SU-DHL-6 (cell line): ENCODE data around the gene SORCS2.

Source experiments
- H2AFZ ChIP-seq: fragments of 200-600 bp; sonication (generic); 2 replicates; pipeline ENCODE4 v1.6.1; 2014; ENCODE audit warnings: low read depth, mild to moderate bottlenecking, moderate library complexity, mixed read lengths, antibody characterized with exemption, low read length; ENCODE audit not compliant: severe bottlenecking
- H3F3A ChIP-seq: fragments of 200-600 bp; shearing (Covaris generic); 2 replicates; pipeline ENCODE4 v1.6.0; 2016; ENCODE audit warnings: antibody characterized with exemption, mild to moderate bottlenecking; ENCODE audit not compliant: insufficient read depth
- H3K27ac ChIP-seq: fragments of 200-600 bp; sonication (generic); 2 replicates; pipeline ENCODE4 v1.5.1; 2016; ENCODE audit warnings: low read depth, mild to moderate bottlenecking, low read length, moderate library complexity, mixed read lengths
- H3K27me3 ChIP-seq: fragments of 200-600 bp; sonication (generic), shearing (Covaris generic); 2 replicates; pipeline ENCODE4 v1.6.0; 2014; ENCODE audit warnings: mild to moderate bottlenecking, low read length
- H3K36me3 ChIP-seq: fragments of 200-600 bp; sonication (generic); 2 replicates; pipeline ENCODE4 v1.6.1; 2014; ENCODE audit warnings: mild to moderate bottlenecking, low read length, mixed read lengths
- H3K4me2 ChIP-seq: fragments of 300-600, 200-600 bp; shearing (Covaris generic), sonication (generic); 2 replicates; pipeline ENCODE4 v1.6.0; 2014; ENCODE audit warnings: low read length, low read depth, mild to moderate bottlenecking; ENCODE audit not compliant: poor library complexity, severe bottlenecking
- H3K4me3 ChIP-seq: fragments of 200-600 bp; sonication (generic); 2 replicates; pipeline ENCODE4 v1.5.1; 2014; ENCODE audit warnings: antibody characterized with exemption, low read length, mild to moderate bottlenecking, mixed read lengths; ENCODE audit not compliant: insufficient read depth, poor library complexity, severe bottlenecking
- H3K79me2 ChIP-seq: fragments of 200-600 bp; sonication (generic); 2 replicates; pipeline ENCODE4 v1.6.1; 2014; ENCODE audit warnings: mild to moderate bottlenecking, low read length, moderate library complexity; ENCODE audit not compliant: insufficient read depth
- H3K9ac ChIP-seq: fragments of 200-600 bp; sonication (generic); 2 replicates; pipeline ENCODE4 v1.7.0; 2014; ENCODE audit warnings: mild to moderate bottlenecking, low read length
- H3K9me2 ChIP-seq: fragments of 200-600 bp; sonication (generic); replicated peaks from 2 replicates; pipeline ENCODE4 v1.6.1; 2014; ENCODE audit warnings: low read length; ENCODE audit not compliant: insufficient read depth
- H3K9me3 ChIP-seq: fragments of 200-600 bp; sonication (generic); 2 replicates; pipeline ENCODE4 v1.6.1; 2014; ENCODE audit warnings: low read length, mixed read lengths; ENCODE audit not compliant: insufficient read depth
- H4K20me1 ChIP-seq: fragments of 200-600 bp; sonication (generic); 2 replicates; pipeline ENCODE4 v1.6.1; 2014; ENCODE audit warnings: low read depth, mild to moderate bottlenecking, antibody characterized with exemption, low read length, moderate library complexity, mixed read lengths
- CTCF ChIP-seq: fragments of 200-600 bp; sonication (generic); IDR thresholded peaks from one replicate; pipeline ENCODE4 v1.5.1; 2017; ENCODE audit warnings: antibody characterized with exemption, mild to moderate bottlenecking, low read length, moderate library complexity; ENCODE audit not compliant: insufficient read depth, poor library complexity, severe bottlenecking
- EZH2phosphoT487 ChIP-seq: fragments of 200-600 bp; sonication (generic), shearing (Covaris generic); conservative IDR thresholded peaks from 2 replicates; pipeline ENCODE4 v1.6.1; 2018; ENCODE audit warnings: mild to moderate bottlenecking, antibody characterized with exemption, low read length, moderate library complexity, mixed read lengths

The SORCS2 gene

GRCh38 chr4:7571001-7571400 is 378.7 kb downstream of the SORCS2 start:
- no peak overlapping the region for H3K27ac ChIP-seq
- no peaks in the 10 kb centered on the region for H3K27me3 ChIP-seq
- no peaks in the 10 kb centered on the region for H3K36me3 ChIP-seq
- H3K4me2 ChIP-seq = no peak overlapping the region
- 0 out of 2 replicates have a peak, but pooled peaks cover 2% of the 10 kb centered on the region for H3K9me3 ChIP-seq
- no peaks in the 10 kb centered on the region for H3K79me2 ChIP-seq
- no peaks in the 10 kb centered on the region for H4K20me1 ChIP-seq
- TF ChIP-seq CTCF = no peak
- no peak for TF ChIP-seq EZH2phosphoT487
- H3K9me2 ChIP-seq = no peaks in the 10 kb centered on the region
- H3K4me3 ChIP-seq = no peak overlapping the region
- H3K9ac ChIP-seq = no peak overlapping the region
- H3F3A ChIP-seq = no peaks in the 10 kb centered on the region
- H2AFZ ChIP-seq = no peak overlapping the region

GRCh38 chr4:7571701-7572100 is 379.4 kb downstream of the SORCS2 start:
- Histone ChIP-seq H3K9me2 (no peaks in the 10 kb centered on the region), H3K27ac (no peak overlapping the region), H2AFZ (no peak overlapping the region), H3K4me2 (no peak overlapping the region), H4K20me1 (no peaks in the 10 kb centered on the region), H3K9ac (no peak overlapping the region), H3K79me2 (no peaks in the 10 kb centered on the region), H3K9me3 (peaks cover 8% of the 10 kb centered on the region; the same call in 1 of the 2 replicates), H3K36me3 (no peaks in the 10 kb centered on the region), H3K4me3 (no peak overlapping the region), H3K27me3 (no peaks in the 10 kb centered on the region), H3F3A (no peaks in the 10 kb centered on the region)
- TF ChIP-seq EZH2phosphoT487 (no peak), CTCF (no peak)

GRCh38 chr4:7572894-7573293 is 380.6 kb downstream of the SORCS2 start:
- H3K79me2 ChIP-seq = no peaks in the 10 kb centered on the region
- H3K4me3 ChIP-seq = no peak overlapping the region
- no peak overlapping the region for H3K4me2 ChIP-seq
- H3K9ac ChIP-seq = no peak overlapping the region
- no peaks in the 10 kb centered on the region for H3K36me3 ChIP-seq
- H3K9me2 ChIP-seq = no peaks in the 10 kb centered on the region
- H4K20me1 ChIP-seq = no peaks in the 10 kb centered on the region
- H3K27ac ChIP-seq = no peak overlapping the region
- H3K9me3 ChIP-seq = peaks cover 16% of the 10 kb centered on the region; the same call in 1 of the 2 replicates
- H3F3A ChIP-seq = no peaks in the 10 kb centered on the region
- no peak for TF ChIP-seq CTCF
- TF ChIP-seq EZH2phosphoT487 = no peak
- H2AFZ ChIP-seq = no peak overlapping the region
- no peaks in the 10 kb centered on the region for H3K27me3 ChIP-seq
